GM21717 (cell line): ENCODE results near the gene RASA3.
A peak's percentile ranks its signal among the peaks of the same experiment; 100 is the strongest.

Experiments
- ATAC-seq: cut with Tn5 transposase; IDR thresholded peaks from one replicate; pipeline ENCODE4 v1.9.1; 2021; ENCODE audit warnings: mild to moderate bottlenecking, moderate library complexity; ENCODE audit not compliant: unreplicated experiment

The RASA3 gene

DNA sequence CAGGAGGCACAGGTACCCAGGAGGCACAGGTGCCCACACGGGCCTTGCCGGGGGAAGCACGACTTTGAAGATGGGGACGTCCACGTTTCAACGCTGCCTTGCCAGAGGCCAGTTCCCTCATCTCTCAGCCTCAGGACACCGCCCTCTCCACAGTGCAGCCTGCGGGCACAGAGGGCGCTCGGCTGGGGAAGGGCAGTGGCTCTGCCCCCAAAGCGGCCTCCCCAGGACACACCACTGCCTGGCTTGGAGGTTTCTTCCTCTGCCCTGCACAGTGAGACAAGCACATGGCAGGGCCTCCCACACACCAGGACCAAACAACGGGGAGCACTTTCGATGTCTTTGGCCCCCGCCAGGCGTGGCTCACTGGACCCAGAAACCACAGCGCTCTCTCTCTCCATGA is 73.0 kb downstream of the RASA3 start:
- ATAC-seq, result no peak

- ATAC-seq, result no peak
Measured at GRCh38 chr13:114058051-114058867, 74.2 kb downstream of the RASA3 start.

DNA sequence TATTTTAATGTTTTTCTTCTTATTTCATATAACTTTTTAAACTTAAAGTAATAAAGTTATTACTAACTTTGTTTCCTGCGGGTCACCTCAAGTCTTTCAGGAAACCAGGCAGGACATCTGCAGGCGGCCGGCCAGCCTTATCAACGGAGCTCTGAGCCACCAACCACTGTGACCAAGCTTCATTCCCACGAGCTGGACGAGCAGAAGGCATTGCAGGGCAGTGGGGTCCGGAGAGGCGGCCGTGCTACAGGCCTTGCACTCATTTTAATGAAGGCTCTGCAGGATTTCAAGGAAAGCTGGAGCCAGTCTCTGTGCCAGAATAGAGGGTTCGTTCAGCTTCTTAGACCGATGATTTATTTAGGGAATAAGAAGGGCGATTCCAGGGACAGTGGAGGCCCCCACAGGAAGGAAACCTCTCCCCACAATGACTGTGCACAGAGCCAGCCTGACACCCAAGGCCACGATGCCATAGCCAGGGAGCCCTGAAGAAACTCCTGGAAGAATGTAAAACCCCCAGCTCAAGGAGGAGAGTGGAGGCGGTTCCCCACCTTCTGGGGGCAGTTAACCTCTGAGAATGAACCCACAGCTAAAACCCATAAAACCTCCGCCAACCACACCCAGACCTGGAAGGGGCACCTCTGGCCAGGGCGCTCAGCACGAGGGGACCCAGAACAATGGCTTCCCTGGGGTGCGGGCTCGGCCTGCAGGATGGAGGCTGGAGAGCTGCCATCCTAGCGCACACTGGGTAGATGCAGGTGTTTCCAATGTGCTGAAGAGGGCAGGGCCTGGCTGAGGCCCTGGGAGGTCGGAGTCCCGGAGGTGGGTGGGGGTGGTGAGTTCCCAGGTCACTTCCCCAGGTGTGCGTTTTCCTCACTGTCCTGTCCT is 75.0 kb downstream of the RASA3 start:
- no peak for ATAC-seq

GRCh38 chr13:114056205-114057013 is 76.0 kb downstream of the RASA3 start:
- ATAC-seq, result no peak

DNA sequence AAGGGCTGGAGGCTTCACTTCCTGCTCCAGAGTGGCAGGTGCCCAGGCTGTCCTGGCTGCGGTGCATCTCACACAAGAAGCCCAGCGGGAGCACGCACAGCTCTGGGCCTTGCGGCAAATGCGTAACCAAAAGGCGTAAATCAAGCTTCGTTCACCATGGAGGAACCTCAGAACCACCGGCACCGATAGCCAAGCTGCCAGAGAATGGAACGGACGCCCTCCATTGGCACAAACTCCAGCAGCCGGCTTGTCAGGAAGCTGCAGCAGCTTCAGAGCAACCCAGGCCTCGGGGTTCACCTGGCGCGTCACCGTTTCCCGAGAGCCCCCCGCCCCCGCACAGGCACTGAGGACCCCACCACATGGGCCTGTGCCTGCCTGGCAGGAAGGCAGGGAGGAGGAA is 76.7 kb downstream of the RASA3 start:
- no peak for ATAC-seq

GRCh38 chr13:114054830-114055439 is 77.5 kb downstream of the RASA3 start:
- no peak for ATAC-seq

DNA sequence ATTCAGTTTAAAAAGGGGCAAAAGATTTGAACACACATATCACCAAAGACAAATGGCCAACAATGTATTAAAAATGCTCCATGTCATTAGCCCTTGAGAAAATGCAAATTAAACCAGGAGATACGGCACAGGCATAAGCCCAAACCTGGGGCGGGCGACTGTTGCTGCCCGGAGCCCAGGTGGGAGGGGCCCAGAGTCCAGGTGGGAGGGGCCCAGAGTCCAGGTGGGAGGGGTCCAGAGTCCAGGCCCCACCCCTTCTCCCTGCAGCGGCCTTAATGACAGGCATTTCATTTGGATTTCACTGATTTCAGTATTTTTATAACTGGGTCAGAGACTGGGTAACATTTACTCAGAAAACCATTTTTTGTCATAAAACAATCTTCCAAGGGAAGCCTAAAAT is 78.2 kb downstream of the RASA3 start:
- no peak for ATAC-seq

- no peak for ATAC-seq
Measured at GRCh38 chr13:114053026-114053425, 79.4 kb downstream of the RASA3 start.

DNA sequence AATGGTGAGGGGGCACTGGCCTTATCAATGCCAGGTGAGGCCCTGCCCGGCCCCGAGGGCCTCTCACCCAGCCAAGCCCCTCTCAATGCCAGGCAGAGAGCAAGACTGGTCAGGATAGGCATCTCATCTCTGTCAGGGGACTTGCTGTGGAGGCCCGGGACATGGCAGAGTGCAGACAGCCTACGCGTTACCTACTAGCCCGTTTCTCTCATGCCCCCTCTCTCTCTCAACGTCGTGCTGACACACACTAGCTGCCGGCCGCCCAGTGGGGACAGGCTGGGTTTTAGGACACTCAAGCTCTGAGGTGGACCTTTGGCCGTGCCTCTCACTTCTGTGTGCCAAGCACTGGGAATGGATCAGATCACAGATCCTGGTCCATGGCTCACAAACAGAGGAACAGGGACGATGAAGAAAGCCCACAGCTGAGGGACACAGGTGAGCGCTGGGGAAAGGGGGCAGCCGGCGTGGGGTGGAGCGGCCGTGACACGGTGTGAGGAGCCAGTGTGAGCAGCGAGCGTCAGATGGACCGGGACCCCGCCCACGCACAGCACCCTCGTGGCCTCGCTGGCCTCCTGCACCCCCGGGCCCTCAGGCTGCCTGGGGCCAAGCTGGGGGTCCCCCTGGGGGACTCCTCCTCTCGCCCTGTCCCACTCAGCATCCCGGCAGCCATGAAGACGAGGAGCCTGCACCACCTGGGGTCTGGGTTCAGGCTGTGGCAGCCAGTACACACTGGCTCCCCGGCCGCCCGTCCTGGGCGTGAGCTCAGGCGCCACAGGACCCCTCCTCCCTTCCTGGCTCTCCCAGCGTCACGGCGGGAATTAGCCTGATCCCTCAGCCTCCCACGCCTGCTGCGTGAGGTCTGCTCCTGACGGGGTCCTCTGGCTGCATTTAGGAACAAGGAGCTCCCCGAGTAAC is 81.6 kb downstream of the RASA3 start:
- ATAC-seq, result no peak

DNA sequence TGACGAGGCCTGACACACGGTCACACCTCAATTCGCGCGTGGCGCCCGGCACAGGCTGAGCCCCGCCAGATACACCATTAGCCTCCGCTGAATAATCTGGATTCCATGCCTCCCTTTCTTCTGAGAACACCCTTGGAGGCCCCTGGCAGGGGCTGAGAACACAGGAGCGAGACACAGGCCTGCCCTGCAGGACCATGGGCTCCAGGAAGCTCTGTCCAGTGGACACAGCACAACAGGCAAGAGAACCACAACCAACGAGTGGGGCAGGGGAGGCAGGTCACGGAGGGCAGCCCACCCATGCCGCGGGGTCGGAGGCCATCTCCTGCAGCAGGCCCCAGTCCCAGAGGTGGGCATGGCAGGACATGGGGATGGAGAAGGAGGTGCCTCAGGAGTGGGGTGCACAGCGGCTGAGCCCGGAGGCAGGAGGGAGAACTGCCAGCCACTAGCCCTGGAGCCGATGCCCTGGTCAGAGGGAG is 82.8 kb downstream of the RASA3 start:
- no peak for ATAC-seq

- ATAC-seq, result no peak
Measured at GRCh38 chr13:114049026-114049425, 83.4 kb downstream of the RASA3 start.

DNA sequence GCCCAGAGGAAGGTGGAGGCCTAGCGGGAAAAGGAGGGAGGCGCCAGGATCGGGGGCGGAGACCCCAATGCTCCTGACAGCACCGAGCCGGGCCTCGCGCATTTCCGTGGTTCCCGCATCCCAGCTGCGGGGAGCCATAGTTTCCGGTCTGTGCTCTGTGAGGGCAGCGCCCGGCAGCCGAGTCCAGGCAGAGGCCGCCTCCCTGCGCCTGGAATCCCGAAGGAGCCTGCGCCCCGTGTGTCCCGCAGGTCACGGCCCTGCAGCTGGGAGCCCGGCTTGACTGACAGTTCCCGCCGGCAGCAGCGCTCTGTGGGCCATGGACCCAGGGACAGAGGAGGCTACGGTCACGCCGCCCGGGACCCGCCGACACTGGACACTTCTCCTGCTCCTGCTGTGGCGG is 84.0 kb downstream of the RASA3 start:
- no peak for ATAC-seq

DNA sequence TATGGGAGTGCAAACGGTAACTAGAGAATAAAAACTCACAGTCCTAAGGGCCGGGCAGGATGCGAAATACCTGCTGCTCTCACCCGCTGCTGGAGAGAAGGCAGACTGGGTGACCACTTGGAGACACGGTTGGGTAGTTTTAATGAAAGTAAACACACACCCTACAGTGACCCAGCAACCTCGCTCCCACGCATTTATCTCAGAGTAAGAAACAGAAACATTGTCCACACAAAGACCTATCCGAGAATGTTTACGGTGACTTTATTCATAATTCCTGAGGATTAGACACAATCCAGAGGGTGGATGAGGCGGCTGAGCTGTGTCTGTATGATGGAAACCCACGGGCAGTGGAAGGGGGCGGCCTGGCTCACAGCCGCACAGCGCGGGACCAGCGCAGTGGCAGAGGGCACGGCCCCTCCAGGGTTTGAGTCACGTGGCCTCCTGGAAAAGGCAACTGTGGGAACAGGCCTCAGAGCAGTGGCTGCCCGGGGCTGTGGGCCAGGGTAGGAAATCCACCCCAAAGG is 85.0 kb downstream of the RASA3 start:
- peak; percentile 69 for ATAC-seq

DNA sequence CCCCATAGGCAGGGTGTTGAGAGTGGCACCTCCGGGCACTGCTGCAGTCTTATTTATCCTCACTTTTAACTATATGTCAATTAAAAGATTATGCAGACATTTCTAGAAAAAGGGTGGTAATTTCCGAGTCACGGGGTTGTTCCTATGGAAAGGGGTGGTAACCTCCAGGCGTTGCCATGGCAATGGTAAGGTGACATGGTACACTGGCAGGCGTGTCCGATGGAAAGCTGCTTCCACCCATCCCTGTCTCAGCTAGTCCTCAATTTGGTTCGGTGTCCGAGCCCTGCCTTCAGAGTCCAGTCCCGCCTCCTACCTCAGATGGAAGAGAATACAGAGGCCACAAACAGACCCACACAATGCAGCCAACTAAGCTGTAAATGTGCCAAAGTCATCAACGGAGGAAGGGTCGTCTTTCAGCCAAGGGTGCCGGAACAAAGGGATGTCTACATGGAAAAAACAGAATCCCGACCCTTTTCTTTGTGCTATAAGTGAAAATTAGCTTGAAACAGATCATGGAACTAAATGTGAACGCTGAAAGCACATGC is 85.9 kb downstream of the RASA3 start:
- no peak for ATAC-seq

DNA sequence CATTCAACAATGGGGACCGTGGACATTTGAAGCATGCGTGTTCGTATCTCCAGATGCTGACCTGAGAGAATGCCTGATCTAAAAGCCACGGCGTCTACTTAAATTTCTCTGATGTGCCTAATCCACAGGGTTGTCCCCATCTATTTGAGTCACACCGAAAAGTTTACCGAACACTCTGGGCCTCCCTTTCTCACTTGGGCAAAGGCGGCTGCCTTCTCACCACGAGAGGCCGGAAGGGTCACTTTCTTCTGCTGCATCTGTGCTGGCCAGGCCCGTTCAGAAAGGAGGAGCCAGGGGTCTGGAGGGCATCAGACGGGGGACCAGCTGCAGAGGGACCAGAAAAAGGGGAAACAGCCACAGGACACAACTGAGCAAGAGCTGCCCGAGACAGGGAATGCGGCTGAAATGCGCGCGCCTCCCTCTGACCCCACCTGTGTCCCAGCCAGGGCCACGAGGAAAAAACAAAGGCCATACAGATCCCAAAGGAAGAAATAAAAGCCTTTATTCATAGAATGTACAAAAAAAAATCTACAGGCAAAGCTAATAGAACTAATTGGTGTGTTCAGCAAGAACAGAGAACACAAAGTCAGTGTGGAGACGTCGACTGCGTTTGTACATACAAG is 87.2 kb downstream of the RASA3 start:
- no peak for ATAC-seq

- no peak for ATAC-seq
Measured at GRCh38 chr13:114044486-114044885, 87.9 kb downstream of the RASA3 start.

DNA sequence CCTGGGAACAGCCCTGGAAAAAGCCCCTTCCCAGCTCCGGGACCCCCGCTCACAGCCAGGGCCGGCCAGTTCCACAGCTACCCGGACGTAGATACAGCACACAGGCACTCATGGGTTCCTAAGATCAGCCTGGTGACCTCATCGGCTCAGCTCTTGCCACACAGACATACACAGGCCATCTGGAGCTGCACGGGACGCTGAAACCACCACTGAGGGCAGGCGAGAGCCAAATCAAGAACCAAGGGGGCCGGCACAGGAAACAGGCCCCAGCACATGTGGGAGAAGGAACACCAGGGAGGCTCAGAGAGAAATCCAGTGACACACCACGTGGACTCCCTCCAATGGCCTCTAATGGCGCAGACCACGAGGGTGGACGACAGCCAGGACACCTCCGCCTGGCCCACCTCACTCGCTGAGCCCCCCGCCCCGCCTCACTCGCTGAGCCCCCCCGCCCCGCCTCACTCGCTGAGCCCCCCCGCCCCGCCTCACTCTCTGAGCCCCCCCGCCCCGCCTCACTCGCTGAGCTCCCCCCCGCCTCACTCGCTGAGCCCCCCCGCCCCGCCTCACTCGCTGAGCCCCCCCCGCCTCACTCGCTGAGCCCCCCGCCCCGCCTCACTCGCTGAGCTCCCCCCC is 88.9 kb downstream of the RASA3 start:
- no peak for ATAC-seq
